Measurements from ENCODE around the gene VRK1.
"Not testable (repeated sequence)": the region's sequence is repeated elsewhere in the genome, so short reads cannot be mapped to it uniquely, and the experiment has no call there.

Gene VRK1, protein sequence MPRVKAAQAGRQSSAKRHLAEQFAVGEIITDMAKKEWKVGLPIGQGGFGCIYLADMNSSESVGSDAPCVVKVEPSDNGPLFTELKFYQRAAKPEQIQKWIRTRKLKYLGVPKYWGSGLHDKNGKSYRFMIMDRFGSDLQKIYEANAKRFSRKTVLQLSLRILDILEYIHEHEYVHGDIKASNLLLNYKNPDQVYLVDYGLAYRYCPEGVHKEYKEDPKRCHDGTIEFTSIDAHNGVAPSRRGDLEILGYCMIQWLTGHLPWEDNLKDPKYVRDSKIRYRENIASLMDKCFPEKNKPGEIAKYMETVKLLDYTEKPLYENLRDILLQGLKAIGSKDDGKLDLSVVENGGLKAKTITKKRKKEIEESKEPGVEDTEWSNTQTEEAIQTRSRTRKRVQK

DNA sequence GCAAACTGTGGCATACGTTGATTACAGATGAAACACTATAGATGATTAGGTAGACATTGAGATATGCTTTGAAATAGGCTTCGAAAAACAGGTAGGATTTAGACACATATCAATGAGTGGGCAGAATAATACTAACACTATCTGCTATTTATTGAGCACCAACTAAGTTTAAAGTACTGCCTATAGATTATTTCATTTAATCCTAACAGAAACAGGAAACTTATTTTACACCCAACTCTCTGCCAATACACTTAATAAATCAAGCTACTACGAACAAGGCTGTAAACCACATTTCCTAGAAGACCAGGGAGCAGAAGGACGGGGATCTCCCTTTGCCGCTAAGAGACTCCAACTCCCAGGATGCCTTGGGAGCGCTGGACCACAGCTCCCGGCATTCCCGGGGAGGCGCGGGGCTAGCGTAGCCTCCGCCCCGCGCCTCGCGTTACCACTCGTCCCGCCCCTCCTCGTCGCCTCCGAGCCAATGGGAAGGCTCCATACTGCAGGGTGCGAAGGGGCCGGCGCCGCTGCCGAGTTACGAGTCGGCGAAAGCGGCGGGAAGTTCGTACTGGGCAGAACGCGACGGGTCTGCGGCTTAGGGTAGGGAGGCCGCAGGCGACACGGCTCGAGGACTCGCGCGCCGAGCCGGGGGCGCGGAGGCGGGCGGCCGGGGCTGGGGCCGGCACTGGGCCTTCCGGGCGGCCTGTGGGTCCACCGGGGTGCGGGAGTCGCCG, at the start of gene VRK1:
Gene VRK1, plus strand, starts transcription at position 532 of the 731 bp plus-strand sequence. CDS start 36,090 bp downstream, outside the sequence.
- peak; percentile 96 to 98 for DNase-seq

- no peak for DNase-seq
These were observed 49.6 kb upstream of the VRK1 start for GRCh38 chr14:96747608-96748007.

GRCh38 chr14:96748362-96748761, 48.8 kb upstream of the VRK1 start:
- DNase-seq, result peak in 1 of 2 experiments; percentile 18

DNA sequence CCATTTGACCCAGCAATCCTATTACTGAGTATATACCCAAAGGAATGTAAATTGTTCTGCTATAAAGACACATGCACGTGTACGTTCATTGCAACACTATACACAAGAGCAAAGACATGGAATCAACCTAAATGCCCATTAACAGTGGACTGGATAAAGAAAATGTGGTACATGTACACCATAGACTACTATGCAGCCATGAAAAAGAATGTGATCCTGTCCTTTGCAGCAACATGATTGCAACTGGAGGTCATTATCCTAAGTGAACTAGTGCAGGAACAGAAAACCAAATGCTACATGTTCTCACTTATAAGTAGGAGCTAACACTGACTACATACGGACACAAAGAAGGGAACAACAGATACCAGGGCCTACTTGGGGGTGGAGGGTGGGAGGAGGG, 45.7 kb upstream of the VRK1 start:
- DNase-seq, result no peak

DNA sequence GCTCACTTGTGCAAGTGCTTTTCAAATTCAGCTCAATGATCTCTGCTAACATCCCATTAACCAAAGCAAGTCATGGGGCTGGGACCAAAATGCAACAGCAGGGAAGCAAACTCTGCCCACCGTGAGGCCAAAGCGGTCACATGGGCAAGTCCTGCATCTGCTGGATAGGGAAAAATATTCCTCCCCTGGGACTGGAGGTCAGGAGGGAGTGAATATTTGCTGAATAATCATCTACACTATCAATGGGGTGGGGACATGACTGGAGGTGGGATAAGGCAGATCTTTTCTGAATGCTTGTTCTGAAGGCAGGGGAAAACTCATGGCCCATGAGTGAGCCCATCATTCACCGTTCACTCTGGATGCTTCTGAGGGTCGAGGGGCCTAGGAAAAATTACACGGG, 45.1 kb upstream of the VRK1 start:
- DNase-seq, result no peak

- DNase-seq, result no peak
These were observed 44.6 kb upstream of the VRK1 start for GRCh38 chr14:96752594-96752993.

DNA sequence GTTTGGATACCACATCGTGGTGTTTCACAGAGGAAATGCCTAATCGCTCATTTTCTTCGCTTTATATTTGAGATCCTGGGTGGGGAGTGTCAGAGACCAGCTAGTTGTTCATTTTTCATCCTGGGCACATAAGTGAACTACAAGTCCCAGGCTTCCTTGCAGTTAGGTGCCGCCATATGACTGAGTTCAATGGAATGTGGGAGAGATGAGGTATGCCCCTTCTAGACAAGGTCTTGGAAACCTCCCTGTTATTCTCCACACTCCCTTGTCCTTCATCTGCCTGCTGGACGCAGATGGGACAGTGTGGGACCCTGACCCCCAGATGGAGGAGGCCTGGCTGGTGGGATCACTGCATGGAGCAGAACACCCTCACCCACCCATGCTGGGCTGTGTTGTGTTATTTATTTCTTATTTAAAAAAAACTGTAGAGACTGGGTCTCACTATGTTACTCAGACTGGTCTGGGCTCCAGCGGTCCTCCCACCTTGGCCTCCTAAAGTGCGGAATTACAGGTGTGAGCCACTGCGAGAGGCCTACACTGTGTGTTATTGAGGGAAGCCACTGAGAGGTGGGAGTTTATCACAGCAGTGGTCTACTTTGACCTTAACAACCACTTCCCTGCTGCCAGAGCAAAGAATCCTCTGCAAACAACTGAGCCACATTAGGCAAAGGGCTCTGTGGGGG, 42.9 kb upstream of the VRK1 start:
- DNase-seq, result no peak

GRCh38 chr14:96754845-96755184, 42.4 kb upstream of the VRK1 start:
- DNase-seq, result peak; percentile 59 to 67

DNA sequence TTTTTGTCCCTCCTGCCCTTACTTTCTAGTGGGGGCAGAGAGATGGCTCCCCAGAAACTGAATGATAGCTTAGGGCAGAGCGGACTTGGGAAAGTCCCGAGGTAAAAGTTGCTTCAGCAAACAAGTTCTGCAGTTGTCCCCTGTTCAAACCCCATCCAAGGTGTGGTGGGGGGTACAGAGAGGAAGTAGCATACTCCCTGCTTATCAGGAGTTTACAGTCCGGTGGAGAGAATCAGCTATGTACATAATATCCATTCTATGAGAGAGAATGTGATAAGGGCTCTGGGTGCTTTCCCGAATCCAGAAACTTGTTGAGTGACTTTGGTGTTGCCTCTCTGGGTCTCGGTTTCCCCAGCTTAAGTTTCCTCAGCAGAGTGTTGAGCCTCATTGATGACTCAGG, 40.4 kb upstream of the VRK1 start:
- no peak for DNase-seq

- DNase-seq, result no peak
These were observed 39.7 kb upstream of the VRK1 start for GRCh38 chr14:96757456-96757855.

DNA sequence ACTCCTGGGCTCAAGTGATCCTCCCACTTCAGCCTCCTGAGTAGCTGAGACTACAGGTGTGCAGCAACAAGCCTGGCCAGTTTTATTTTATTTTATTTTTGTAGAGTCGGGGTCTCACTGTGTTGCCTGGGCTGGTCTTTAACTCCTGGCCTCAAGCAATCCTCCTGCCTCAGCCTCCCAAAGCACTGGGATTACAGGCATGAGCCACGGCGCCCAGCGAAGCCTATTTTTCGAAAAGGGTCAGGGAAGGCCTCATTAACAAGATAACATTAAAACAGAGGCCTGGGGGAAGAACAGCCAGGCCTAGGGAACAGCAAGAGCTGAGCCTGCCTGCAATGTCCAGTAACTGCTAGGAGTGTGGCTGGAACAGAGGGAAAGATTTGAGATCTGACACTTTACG, 36.1 kb upstream of the VRK1 start:
- DNase-seq, result no peak

- DNase-seq, result peak; percentile 50 to 71
These were observed 34.5 kb upstream of the VRK1 start for GRCh38 chr14:96762650-96763049.

- DNase-seq, result no peak
These were observed 33.2 kb upstream of the VRK1 start for GRCh38 chr14:96764012-96764411.

DNA sequence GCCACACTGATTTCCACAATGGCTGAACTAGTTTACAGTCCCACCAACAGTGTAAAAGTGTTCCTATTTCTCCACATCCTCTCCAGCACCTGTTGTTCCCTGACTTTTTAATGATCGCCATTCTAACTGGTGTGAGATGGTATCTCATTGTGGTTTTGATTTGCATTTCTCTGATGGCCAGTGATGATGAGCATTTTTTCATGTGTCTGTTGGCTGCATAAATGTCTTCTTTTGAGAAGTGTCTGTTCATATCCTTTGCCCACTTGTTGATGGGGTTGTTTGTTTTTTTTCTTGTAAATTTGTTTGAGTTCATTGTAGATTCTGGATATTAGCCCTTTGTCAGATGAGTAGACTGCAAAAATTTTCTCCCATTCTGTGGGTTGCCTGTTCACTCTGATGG, 32.0 kb upstream of the VRK1 start:
- DNase-seq, result not testable (repeated sequence)

DNA sequence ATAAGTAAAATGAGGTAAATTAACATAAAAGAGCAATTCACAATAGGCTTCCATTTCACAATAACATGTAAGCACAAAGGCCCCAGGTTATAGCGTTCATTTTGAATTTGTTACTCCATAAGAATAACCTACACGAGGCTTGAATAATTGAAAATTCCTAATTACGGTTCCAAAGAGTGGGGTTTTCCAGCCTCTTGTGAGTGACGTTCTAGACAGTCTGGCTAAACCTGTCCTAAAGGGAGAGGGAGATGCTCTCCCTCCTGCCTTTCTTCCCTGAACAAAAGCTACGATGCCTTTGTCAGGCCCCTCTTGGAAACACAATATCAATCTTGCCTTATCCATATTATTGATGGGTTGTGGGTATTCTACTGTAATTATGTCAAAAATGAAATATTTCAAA, 24.3 kb upstream of the VRK1 start:
- no peak for DNase-seq

- DNase-seq, result no peak
These were observed 20.4 kb upstream of the VRK1 start for GRCh38 chr14:96776791-96777190.

GRCh38 chr14:96780500-96780899, 16.7 kb upstream of the VRK1 start:
- DNase-seq, result no peak

DNA sequence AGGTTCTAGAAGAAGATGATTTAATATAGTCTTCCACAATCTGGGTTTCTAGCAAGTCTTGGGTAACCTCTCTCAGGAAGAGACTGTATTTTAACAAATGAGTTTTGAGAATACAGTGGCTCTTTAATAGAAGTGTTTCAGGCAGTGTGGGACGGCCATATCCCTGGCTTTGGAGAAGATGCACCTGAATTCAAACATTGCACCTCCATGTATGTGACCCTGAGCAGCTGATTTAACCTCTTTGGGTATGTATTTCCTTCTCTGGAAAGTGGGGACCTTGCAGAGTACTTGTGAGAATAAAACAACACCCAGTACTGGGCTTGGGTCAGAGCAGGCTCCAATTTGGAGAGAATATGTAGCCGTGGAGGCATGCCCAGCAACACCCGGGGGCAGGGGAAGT, 15.8 kb upstream of the VRK1 start:
- no peak for DNase-seq

DNA sequence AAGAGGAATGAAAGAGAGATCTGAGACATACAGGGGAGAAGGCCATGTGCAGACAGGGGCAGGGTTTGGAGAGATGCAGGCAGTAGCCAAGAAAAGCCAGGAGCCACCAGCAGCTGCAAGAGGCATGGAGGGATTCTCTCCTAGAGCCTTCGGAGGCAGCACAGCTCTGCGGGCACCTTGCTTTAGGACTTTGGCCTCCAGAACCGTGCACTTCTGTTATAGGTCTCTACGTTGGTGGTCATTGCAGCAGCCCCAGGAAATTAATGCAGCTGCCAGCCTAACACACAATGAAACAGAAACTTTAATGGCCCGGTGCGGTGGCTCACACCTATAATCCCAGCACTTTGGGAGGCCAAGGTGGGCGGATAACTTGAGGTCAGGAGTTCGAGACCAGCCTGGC, 14.7 kb upstream of the VRK1 start:
- no peak for DNase-seq

GRCh38 chr14:96783043-96783914, 13.9 kb upstream of the VRK1 start:
- DNase-seq, result no peak

GRCh38 chr14:96783915-96784224, 13.3 kb upstream of the VRK1 start:
- no peak for DNase-seq

- no peak for DNase-seq
These were observed 7.0 kb upstream of the VRK1 start for GRCh38 chr14:96790186-96790585.

GRCh38 chr14:96790706-96791105, 6.5 kb upstream of the VRK1 start:
- DNase-seq, result no peak

Data from NCI-H2081 (cell line).